ENCODE measurements around the gene ROMO1.
A peak's percentile ranks its signal among the peaks of the same experiment; 100 is the strongest.
"Not testable (repeated sequence)": the region's sequence is repeated elsewhere in the genome, so short reads cannot be mapped to it uniquely, and the experiment has no call there.

Gene ROMO1

GRCh38 chr20:35720165-35721123 lies 21.2 kb downstream of the ROMO1 start:
- Histone ChIP-seq H3K36me3 (ENCODE audit: control insufficient read depth in 2 of 2, insufficient read depth in 2 of 2, low read length in 2 of 2) (peaks cover 86 to 91% of the 10 kb centered on the region in 2 donors), H3K9me3 (ENCODE audit: control insufficient read depth in 2 of 2, low read length in 2 of 2) (no peaks in the 10 kb centered on the region), H3K27ac (ENCODE audit: low read depth in 2 of 2, low read length in 2 of 2) (no peak overlapping the region), H3K4me3 (ENCODE audit: low read length in 2 of 2) (no peak overlapping the region), H3K4me1 (ENCODE audit: control insufficient read depth in 2 of 2, insufficient read depth in 2 of 2, low read length in 2 of 2) (no peaks in the 10 kb centered on the region), H3K9ac (ENCODE audit: low read depth in 1 of 2, low read length in 2 of 2) (no peak overlapping the region), H3K27me3 (ENCODE audit: control insufficient read depth in 2 of 2, insufficient read depth in 2 of 2, low read length in 2 of 2) (no peaks in the 10 kb centered on the region)

- Histone ChIP-seq H3K9me3 (ENCODE audit: control insufficient read depth in 2 of 2, low read length in 2 of 2) (no peaks in the 10 kb centered on the region), H3K4me3 (ENCODE audit: low read length in 2 of 2) (no peak overlapping the region), H3K27me3 (ENCODE audit: control insufficient read depth in 2 of 2, insufficient read depth in 2 of 2, low read length in 2 of 2) (no peaks in the 10 kb centered on the region), H3K36me3 (ENCODE audit: control insufficient read depth in 2 of 2, insufficient read depth in 2 of 2, low read length in 2 of 2) (peaks cover 86 to 91% of the 10 kb centered on the region in 2 donors), H3K27ac (ENCODE audit: low read depth in 2 of 2, low read length in 2 of 2) (no peak overlapping the region), H3K4me1 (ENCODE audit: control insufficient read depth in 2 of 2, insufficient read depth in 2 of 2, low read length in 2 of 2) (no peaks in the 10 kb centered on the region), H3K9ac (ENCODE audit: low read depth in 1 of 2, low read length in 2 of 2) (no peak overlapping the region)
These were observed 22.0 kb downstream of the ROMO1 start for GRCh38 chr20:35721219-35721618.

- Histone ChIP-seq H3K9me3 (ENCODE audit: control insufficient read depth in 2 of 2, low read length in 2 of 2) (no peaks in the 10 kb centered on the region), H3K36me3 (ENCODE audit: control insufficient read depth in 2 of 2, insufficient read depth in 2 of 2, low read length in 2 of 2) (peaks cover 86 to 91% of the 10 kb centered on the region in 2 donors), H3K27me3 (ENCODE audit: control insufficient read depth in 2 of 2, insufficient read depth in 2 of 2, low read length in 2 of 2) (no peaks in the 10 kb centered on the region), H3K4me1 (ENCODE audit: control insufficient read depth in 2 of 2, insufficient read depth in 2 of 2, low read length in 2 of 2) (no peaks in the 10 kb centered on the region), H3K27ac (ENCODE audit: low read depth in 2 of 2, low read length in 2 of 2) (no peak overlapping the region), H3K4me3 (ENCODE audit: low read length in 2 of 2) (no peak overlapping the region), H3K9ac (ENCODE audit: low read depth in 1 of 2, low read length in 2 of 2) (no peak overlapping the region)
These were observed 22.4 kb downstream of the ROMO1 start for GRCh38 chr20:35721621-35722020.

- not testable (repeated sequence) for H3K4me1 ChIP-seq (ENCODE audit: control insufficient read depth in 2 of 2, insufficient read depth in 2 of 2, low read length in 2 of 2); H3K27me3 ChIP-seq (ENCODE audit: control insufficient read depth in 2 of 2, insufficient read depth in 2 of 2, low read length in 2 of 2); H3K9ac ChIP-seq (ENCODE audit: low read depth in 1 of 2, low read length in 2 of 2); H3K4me3 ChIP-seq (ENCODE audit: low read length in 2 of 2); H3K9me3 ChIP-seq (ENCODE audit: control insufficient read depth in 2 of 2, low read length in 2 of 2); H3K27ac ChIP-seq (ENCODE audit: low read depth in 2 of 2, low read length in 2 of 2)
- H3K36me3 ChIP-seq (ENCODE audit: control insufficient read depth in 2 of 2, insufficient read depth in 2 of 2, low read length in 2 of 2) = peaks cover 87 to 90% of the 10 kb centered on the region in 2 donors
These were observed 24.1 kb downstream of the ROMO1 start for GRCh38 chr20:35723275-35723639.

- not testable (repeated sequence) for H3K4me1 ChIP-seq (ENCODE audit: control insufficient read depth in 2 of 2, insufficient read depth in 2 of 2, low read length in 2 of 2); H3K27me3 ChIP-seq (ENCODE audit: control insufficient read depth in 2 of 2, insufficient read depth in 2 of 2, low read length in 2 of 2); H3K9me3 ChIP-seq (ENCODE audit: control insufficient read depth in 2 of 2, low read length in 2 of 2); H3K4me3 ChIP-seq (ENCODE audit: low read length in 2 of 2); H3K27ac ChIP-seq (ENCODE audit: low read depth in 2 of 2, low read length in 2 of 2)
- peak overlapping the region in 1 of 2 donors; percentile 8 for H3K9ac ChIP-seq (ENCODE audit: low read depth in 1 of 2, low read length in 2 of 2)
- peaks cover 88 to 91% of the 10 kb centered on the region in 2 donors for H3K36me3 ChIP-seq (ENCODE audit: control insufficient read depth in 2 of 2, insufficient read depth in 2 of 2, low read length in 2 of 2)
These were observed 24.6 kb downstream of the ROMO1 start for GRCh38 chr20:35723652-35724320.

- H3K9me3 ChIP-seq (ENCODE audit: control insufficient read depth in 2 of 2, low read length in 2 of 2) = no peaks in the 10 kb centered on the region
- H3K27me3 ChIP-seq (ENCODE audit: control insufficient read depth in 2 of 2, insufficient read depth in 2 of 2, low read length in 2 of 2) = no peaks in the 10 kb centered on the region
- no peak overlapping the region for H3K27ac ChIP-seq (ENCODE audit: low read depth in 2 of 2, low read length in 2 of 2)
- H3K36me3 ChIP-seq (ENCODE audit: control insufficient read depth in 2 of 2, insufficient read depth in 2 of 2, low read length in 2 of 2) = peaks cover 89 to 91% of the 10 kb centered on the region in 2 donors
- no peak overlapping the region for H3K9ac ChIP-seq (ENCODE audit: low read depth in 1 of 2, low read length in 2 of 2)
- H3K4me1 ChIP-seq (ENCODE audit: control insufficient read depth in 2 of 2, insufficient read depth in 2 of 2, low read length in 2 of 2) = no peaks in the 10 kb centered on the region
- H3K4me3 ChIP-seq (ENCODE audit: low read length in 2 of 2) = no peak overlapping the region
These were observed 25.4 kb downstream of the ROMO1 start for GRCh38 chr20:35724321-35725230.

GRCh38 chr20:35726842-35727711 lies 27.9 kb downstream of the ROMO1 start:
- no peak overlapping the region for H3K27ac ChIP-seq (ENCODE audit: low read depth in 2 of 2, low read length in 2 of 2)
- H3K4me1 ChIP-seq (ENCODE audit: control insufficient read depth in 2 of 2, insufficient read depth in 2 of 2, low read length in 2 of 2) = no peaks in the 10 kb centered on the region
- H3K36me3 ChIP-seq (ENCODE audit: control insufficient read depth in 2 of 2, insufficient read depth in 2 of 2, low read length in 2 of 2) = peaks cover 87 to 90% of the 10 kb centered on the region in 2 donors
- H3K27me3 ChIP-seq (ENCODE audit: control insufficient read depth in 2 of 2, insufficient read depth in 2 of 2, low read length in 2 of 2) = no peaks in the 10 kb centered on the region
- H3K4me3 ChIP-seq (ENCODE audit: low read length in 2 of 2) = no peak overlapping the region
- H3K9me3 ChIP-seq (ENCODE audit: control insufficient read depth in 2 of 2, low read length in 2 of 2) = no peaks in the 10 kb centered on the region
- no peak overlapping the region for H3K9ac ChIP-seq (ENCODE audit: low read depth in 1 of 2, low read length in 2 of 2)

GRCh38 chr20:35729283-35729807 lies 30.1 kb downstream of the ROMO1 start:
- Histone ChIP-seq H3K9ac (ENCODE audit: low read depth in 1 of 2, low read length in 2 of 2) (no peak overlapping the region), H3K27ac (ENCODE audit: low read depth in 2 of 2, low read length in 2 of 2) (no peak overlapping the region), H3K4me3 (ENCODE audit: low read length in 2 of 2) (no peak overlapping the region), H3K9me3 (ENCODE audit: control insufficient read depth in 2 of 2, low read length in 2 of 2) (no peaks in the 10 kb centered on the region), H3K4me1 (ENCODE audit: control insufficient read depth in 2 of 2, insufficient read depth in 2 of 2, low read length in 2 of 2) (no peaks in the 10 kb centered on the region), H3K36me3 (ENCODE audit: control insufficient read depth in 2 of 2, insufficient read depth in 2 of 2, low read length in 2 of 2) (peaks cover 92% of the 10 kb centered on the region in 2 donors), H3K27me3 (ENCODE audit: control insufficient read depth in 2 of 2, insufficient read depth in 2 of 2, low read length in 2 of 2) (no peaks in the 10 kb centered on the region)

Data from mucosa of rectum (tissue), 2 donors.